ENCODE measurements around the gene RNF151.
"Not testable (repeated sequence)": the region's sequence is repeated elsewhere in the genome, so short reads cannot be mapped to it uniquely, and the experiment has no call there.

Gene RNF151

GRCh38 chr16:1961651-1962067 is 5.0 kb upstream of the RNF151 start:
- DNase-seq (ENCODE audit: low read depth) = no peak
- H3K4me3 ChIP-seq (replicated peaks; ENCODE audit: low read depth, low read length) = no peak overlapping the region
- TF ChIP-seq CTCF (IDR thresholded peaks at IDR 0.05; ENCODE audit: low read length, missing control alignments) = no peak

DNA sequence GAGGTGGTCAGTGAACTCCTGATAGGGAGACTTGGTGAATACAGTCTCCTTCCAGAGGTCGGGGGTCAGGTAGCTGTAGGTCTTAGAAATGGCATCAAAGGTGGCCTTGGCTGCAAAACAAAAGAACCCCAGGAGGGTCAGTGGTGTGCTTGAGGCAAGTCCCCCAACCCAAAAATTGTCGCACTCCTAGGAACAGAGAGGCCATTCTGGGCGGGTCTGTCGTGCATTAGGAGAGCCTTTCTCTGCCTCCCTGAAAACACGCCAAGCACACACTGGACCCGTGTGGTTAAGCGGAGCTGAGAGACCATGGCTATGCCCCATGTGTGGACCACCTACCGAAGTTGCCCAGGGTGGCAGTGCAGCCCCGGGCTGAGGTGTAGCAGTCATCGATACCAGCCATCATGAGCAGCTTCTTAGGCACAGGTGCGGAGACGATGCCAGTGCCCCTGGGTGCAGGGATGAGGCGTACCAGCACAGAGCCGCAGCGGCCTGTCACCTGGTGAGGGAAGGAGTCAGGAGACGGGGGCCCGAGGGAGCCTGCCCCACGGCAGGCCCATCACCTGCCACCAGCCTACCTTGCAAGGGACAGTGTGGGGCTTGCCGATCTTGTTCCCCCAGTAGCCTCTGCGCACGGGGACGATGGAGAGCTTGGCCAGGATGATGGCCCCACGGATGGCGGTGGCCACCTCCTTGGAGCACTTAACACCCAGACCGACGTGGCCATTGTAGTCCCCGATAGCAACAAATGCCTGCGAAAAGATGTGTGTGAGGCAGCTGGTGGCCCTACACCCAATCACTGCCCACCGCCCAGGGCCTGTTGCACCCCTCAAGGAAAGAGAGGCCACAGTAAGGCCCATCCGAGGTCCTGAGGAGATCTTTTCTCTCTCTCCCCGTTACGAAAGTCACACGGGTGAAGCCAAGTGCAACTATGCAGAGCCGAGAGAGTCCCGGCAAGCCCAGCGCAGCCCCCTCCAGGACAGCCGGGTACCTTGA is 4.2 kb upstream of the RNF151 start:
- peak overlapping the region; percentile 90 for H3K4me3 ChIP-seq (replicated peaks; ENCODE audit: low read depth, low read length)
- DNase-seq (ENCODE audit: low read depth) = not testable (repeated sequence)

GRCh38 chr16:1963806-1964505 is 2.7 kb upstream of the RNF151 start:
- peak; percentile 43 for DNase-seq (ENCODE audit: low read depth)
- TF ChIP-seq CTCF (IDR thresholded peaks at IDR 0.05; ENCODE audit: low read length, missing control alignments) = no peak
- peak overlapping the region; percentile 90 for H3K4me3 ChIP-seq (replicated peaks; ENCODE audit: low read depth, low read length)

- peak; percentile 99 for DNase-seq (ENCODE audit: low read depth)
- TF ChIP-seq CTCF (IDR thresholded peaks at IDR 0.05; ENCODE audit: low read length, missing control alignments) = no peak
These were observed 1.9 kb upstream of the RNF151 start, which contains the start of gene RPS2 for GRCh38 chr16:1964506-1965395. TSS of gene RPS2 (minus strand) at chr16:1964826. CDS start at chr16:1964625, 201 bp downstream.

GRCh38 chr16:1965396-1966001 is 1.2 kb upstream of the RNF151 start:
- no peak for TF ChIP-seq CTCF (IDR thresholded peaks at IDR 0.05; ENCODE audit: low read length, missing control alignments)
- peak overlapping the region; percentile 90 for H3K4me3 ChIP-seq (replicated peaks; ENCODE audit: low read depth, low read length)
- no peak for DNase-seq (ENCODE audit: low read depth)

More at GRCh38 chr16:1964506-1965395, 1.9 kb upstream of the RNF151 start, which contains the start of gene RPS2:
- H3K4me3 ChIP-seq (replicated peaks; ENCODE audit: low read depth, low read length) = peak within 1 kb of the TSS; percentile 90

GRCh38 chr16:1968146-1968953 is 1.7 kb downstream of the RNF151 start:
- no peak for DNase-seq (ENCODE audit: low read depth)
- no peak for TF ChIP-seq CTCF (IDR thresholded peaks at IDR 0.05; ENCODE audit: low read length, missing control alignments)
- no peak overlapping the region for H3K4me3 ChIP-seq (replicated peaks; ENCODE audit: low read depth, low read length)

Data from fibroblast of pulmonary artery (primary cell).